GM23248 (cell line): Measurements from ENCODE around the gene CPNE5.

Experiments used
- EZH2 ChIP-seq: fragments of 200-600 bp; sonication (generic); IDR thresholded peaks from 2 replicates; pipeline ENCODE4 v1.6.1; 2018; ENCODE audit warnings: antibody characterized with exemption, mild to moderate bottlenecking; ENCODE audit not compliant: insufficient read depth, poor library complexity, severe bottlenecking
- EZH2phosphoT487 ChIP-seq: fragments of 200-600 bp; sonication (generic); IDR thresholded peaks from 2 replicates; pipeline ENCODE4 v1.6.1; 2018; ENCODE audit warnings: antibody characterized with exemption, moderate library complexity, mild to moderate bottlenecking, low read depth; ENCODE audit not compliant: insufficient read depth

- TF ChIP-seq EZH2 (no peak), EZH2phosphoT487 (no peak)
Measured at GRCh38 chr6:36863670-36864540, 24.7 kb upstream of the CPNE5 start.
